ENCODE measurements around the gene STARD3. TPM values are rescaled to one million over a fixed set of nuclear protein-coding genes. Genes with fewer than 3 reads are reported as not detected.
A peak's percentile ranks its signal among the peaks of the same experiment; 100 is the strongest.

The STARD3 gene
- total RNA-seq, 1 donor from 2014 or later, result 11.5 TPM

- Histone ChIP-seq H3K4me1 (ENCODE audit: control insufficient read depth in 3 of 3, insufficient read depth in 3 of 3, low read length in 3 of 3) (peaks cover 50 to 89% (median 76%) of the 10 kb centered on the region in 3 donors), H3K9me3 (ENCODE audit: control insufficient read depth in 3 of 3, low read length in 3 of 3) (no peaks in the 10 kb centered on the region), H3K4me3 (ENCODE audit: low read length in 3 of 3) (peak overlapping the region in 2 of 3 donors; percentile 41 to 91), H3K36me3 (ENCODE audit: control insufficient read depth in 3 of 3, insufficient read depth in 3 of 3, low read length in 3 of 3) (peaks cover 2 to 12% (median 11%) of the 10 kb centered on the region in 3 donors), H3K9ac (ENCODE audit: low read depth in 1 of 3, low read length in 3 of 3) (peak overlapping the region in 2 of 3 donors; percentile 57 to 100), H3K27ac (ENCODE audit: low read depth, low read length) (peak overlapping the region; percentile 72), H3K27me3 (ENCODE audit: control insufficient read depth in 3 of 3, insufficient read depth in 3 of 3, low read length in 3 of 3) (no peaks in the 10 kb centered on the region)
These were observed 26.4 kb downstream of the STARD3 start for GRCh38 chr17:39663340-39663687.

DNA sequence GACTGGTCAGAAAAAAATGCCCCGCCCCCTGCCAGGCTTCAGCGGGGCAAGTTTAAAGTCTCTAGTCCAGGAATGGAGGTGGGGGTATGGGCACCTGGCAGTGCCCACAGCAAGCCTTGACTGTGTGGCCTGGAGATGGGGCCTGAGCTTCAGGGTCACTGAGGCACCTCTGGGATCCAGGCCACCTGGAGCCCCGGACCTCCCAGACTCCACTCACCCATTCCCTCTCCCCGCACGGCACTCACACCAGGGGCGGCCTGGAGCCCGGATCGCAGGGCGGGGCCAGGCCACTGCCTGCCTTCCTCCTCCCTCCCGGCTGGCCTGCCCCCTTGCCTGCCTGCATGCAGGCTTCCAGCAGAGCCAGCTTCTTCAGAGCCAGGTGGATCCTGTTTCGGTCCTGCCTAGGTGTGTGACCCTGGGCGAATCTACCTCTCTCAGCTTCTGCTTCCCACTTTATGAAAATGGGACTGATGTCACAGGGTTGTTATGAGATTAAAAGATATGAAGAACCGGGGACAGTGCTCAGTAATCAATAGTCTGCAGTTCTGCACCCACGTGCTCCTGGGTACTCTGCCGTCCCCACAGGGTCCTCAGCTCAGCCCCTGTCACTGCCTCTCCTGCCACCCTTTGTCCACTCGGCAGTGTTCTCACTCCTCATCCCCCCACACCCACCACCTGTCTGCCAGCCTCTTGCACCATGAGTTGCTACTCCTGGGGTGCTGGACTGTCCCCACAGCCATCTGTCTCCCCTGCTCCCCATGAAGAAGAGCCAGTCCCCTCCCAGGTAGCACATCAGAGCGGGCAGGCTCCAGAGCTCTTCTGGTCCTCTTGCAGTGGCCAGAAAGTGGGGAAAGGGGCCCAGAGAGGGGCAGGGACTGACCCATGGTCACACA lies 27.0 kb downstream of the STARD3 start:
- Histone ChIP-seq H3K27me3 (ENCODE audit: control insufficient read depth in 3 of 3, insufficient read depth in 3 of 3, low read length in 3 of 3) (no peaks in the 10 kb centered on the region), H3K9ac (ENCODE audit: low read depth in 1 of 3, low read length in 3 of 3) (peak overlapping the region; percentile 100), H3K4me1 (ENCODE audit: control insufficient read depth in 3 of 3, insufficient read depth in 3 of 3, low read length in 3 of 3) (peaks cover 56 to 88% (median 75%) of the 10 kb centered on the region in 3 donors), H3K9me3 (ENCODE audit: control insufficient read depth in 3 of 3, low read length in 3 of 3) (no peaks in the 10 kb centered on the region), H3K27ac (ENCODE audit: low read depth, low read length) (peak overlapping the region; percentile 100), H3K4me3 (ENCODE audit: low read length in 3 of 3) (peak overlapping the region; percentile 89 to 98 (median 91)), H3K36me3 (ENCODE audit: control insufficient read depth in 3 of 3, insufficient read depth in 3 of 3, low read length in 3 of 3) (peaks cover 2 to 12% (median 11%) of the 10 kb centered on the region in 3 donors)

- H3K9me3 ChIP-seq (ENCODE audit: control insufficient read depth in 3 of 3, low read length in 3 of 3), result no peaks in the 10 kb centered on the region
- H3K27ac ChIP-seq (ENCODE audit: low read depth, low read length), result peak within 1 kb of the TSS; percentile 100
- peaks cover 2 to 12% (median 11%) of the 10 kb centered on the region in 3 donors for H3K36me3 ChIP-seq (ENCODE audit: control insufficient read depth in 3 of 3, insufficient read depth in 3 of 3, low read length in 3 of 3)
- peak within 1 kb of the TSS; percentile 89 to 98 (median 91) for H3K4me3 ChIP-seq (ENCODE audit: low read length in 3 of 3)
- H3K27me3 ChIP-seq (ENCODE audit: control insufficient read depth in 3 of 3, insufficient read depth in 3 of 3, low read length in 3 of 3), result peaks cover 0 to 7% (median 3%) of the 10 kb centered on the region in 3 donors
- peak within 1 kb of the TSS; percentile 100 for H3K9ac ChIP-seq (ENCODE audit: low read depth in 1 of 3, low read length in 3 of 3)
- peaks cover 51 to 87% (median 75%) of the 10 kb centered on the region in 3 donors for H3K4me1 ChIP-seq (ENCODE audit: control insufficient read depth in 3 of 3, insufficient read depth in 3 of 3, low read length in 3 of 3)
These were observed 27.9 kb downstream of the STARD3 start, which contains the start of gene TCAP for GRCh38 chr17:39664581-39665561. TSS of gene TCAP (plus strand) at chr17:39665349. CDS start at chr17:39665360, 11 bp downstream.

GRCh38 chr17:39665642-39666224 lies 28.8 kb downstream of the STARD3 start:
- Histone ChIP-seq H3K27me3 (ENCODE audit: control insufficient read depth in 3 of 3, insufficient read depth in 3 of 3, low read length in 3 of 3) (peaks cover 0 to 14% (median 3%) of the 10 kb centered on the region in 3 donors), H3K36me3 (ENCODE audit: control insufficient read depth in 3 of 3, insufficient read depth in 3 of 3, low read length in 3 of 3) (peaks cover 2 to 14% (median 8%) of the 10 kb centered on the region in 3 donors), H3K4me3 (ENCODE audit: low read length in 3 of 3) (peak overlapping the region; percentile 89 to 98 (median 91)), H3K9ac (ENCODE audit: low read depth in 1 of 3, low read length in 3 of 3) (peak overlapping the region; percentile 100), H3K27ac (ENCODE audit: low read depth, low read length) (peak overlapping the region; percentile 100), H3K9me3 (ENCODE audit: control insufficient read depth in 3 of 3, low read length in 3 of 3) (no peaks in the 10 kb centered on the region), H3K4me1 (ENCODE audit: control insufficient read depth in 3 of 3, insufficient read depth in 3 of 3, low read length in 3 of 3) (peaks cover 51 to 87% (median 75%) of the 10 kb centered on the region in 3 donors)

- peaks cover 51 to 87% (median 75%) of the 10 kb centered on the region in 3 donors for H3K4me1 ChIP-seq (ENCODE audit: control insufficient read depth in 3 of 3, insufficient read depth in 3 of 3, low read length in 3 of 3)
- peaks cover 0 to 17% (median 3%) of the 10 kb centered on the region in 3 donors for H3K27me3 ChIP-seq (ENCODE audit: control insufficient read depth in 3 of 3, insufficient read depth in 3 of 3, low read length in 3 of 3)
These were observed 29.3 kb downstream of the STARD3 start for GRCh38 chr17:39666231-39666600.

DNA sequence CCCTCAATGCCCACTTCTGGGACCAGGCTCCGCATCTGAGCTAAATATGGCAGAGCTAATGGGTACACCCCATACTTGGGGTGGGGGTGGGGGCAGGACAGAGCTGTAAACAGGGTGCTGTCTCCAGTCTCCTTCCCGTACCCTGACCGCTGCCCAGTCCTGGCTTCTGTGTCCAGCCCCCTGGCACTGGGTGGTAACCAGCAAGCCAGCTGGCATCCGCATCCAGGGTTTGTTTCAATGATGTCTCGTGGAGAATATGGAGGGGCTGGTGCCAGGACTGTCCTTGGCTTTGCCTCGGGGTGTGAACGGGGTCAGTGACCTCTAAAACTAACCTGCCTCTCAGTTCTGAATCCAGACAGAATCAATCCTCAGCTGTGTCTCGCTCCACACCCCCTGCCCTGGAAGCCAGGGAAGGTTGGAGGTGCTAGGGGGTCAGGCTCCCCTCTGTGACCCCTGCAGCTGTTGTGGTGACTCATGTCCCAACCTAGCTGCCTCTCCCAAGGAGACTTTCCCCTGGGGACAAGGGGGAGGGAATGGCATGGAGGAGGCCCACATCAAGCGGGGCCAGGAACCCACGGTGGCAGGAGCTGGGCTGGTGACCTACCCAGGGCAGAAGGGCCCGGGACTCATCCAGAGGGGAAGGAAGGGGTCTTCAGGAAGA lies 29.8 kb downstream of the STARD3 start:
- peak overlapping the region; percentile 89 to 98 (median 91) for H3K4me3 ChIP-seq (ENCODE audit: low read length in 3 of 3)
- H3K9ac ChIP-seq (ENCODE audit: low read depth in 1 of 3, low read length in 3 of 3), result peak overlapping the region; percentile 100
- H3K36me3 ChIP-seq (ENCODE audit: control insufficient read depth in 3 of 3, insufficient read depth in 3 of 3, low read length in 3 of 3), result peaks cover 2 to 14% (median 7%) of the 10 kb centered on the region in 3 donors
- peaks cover 0 to 17% (median 3%) of the 10 kb centered on the region in 3 donors for H3K27me3 ChIP-seq (ENCODE audit: control insufficient read depth in 3 of 3, insufficient read depth in 3 of 3, low read length in 3 of 3)
- no peaks in the 10 kb centered on the region for H3K9me3 ChIP-seq (ENCODE audit: control insufficient read depth in 3 of 3, low read length in 3 of 3)
- H3K4me1 ChIP-seq (ENCODE audit: control insufficient read depth in 3 of 3, insufficient read depth in 3 of 3, low read length in 3 of 3), result peaks cover 51 to 87% (median 75%) of the 10 kb centered on the region in 3 donors
- peak overlapping the region; percentile 100 for H3K27ac ChIP-seq (ENCODE audit: low read depth, low read length)

More at GRCh38 chr17:39666231-39666600, 29.3 kb downstream of the STARD3 start:
- Histone ChIP-seq H3K4me3 (ENCODE audit: low read length in 3 of 3) (peak overlapping the region; percentile 89 to 98 (median 91)), H3K9me3 (ENCODE audit: control insufficient read depth in 3 of 3, low read length in 3 of 3) (no peaks in the 10 kb centered on the region), H3K27ac (ENCODE audit: low read depth, low read length) (peak overlapping the region; percentile 100), H3K36me3 (ENCODE audit: control insufficient read depth in 3 of 3, insufficient read depth in 3 of 3, low read length in 3 of 3) (peaks cover 2 to 14% (median 8%) of the 10 kb centered on the region in 3 donors), H3K9ac (ENCODE audit: low read depth in 1 of 3, low read length in 3 of 3) (peak overlapping the region; percentile 100)

DNA sequence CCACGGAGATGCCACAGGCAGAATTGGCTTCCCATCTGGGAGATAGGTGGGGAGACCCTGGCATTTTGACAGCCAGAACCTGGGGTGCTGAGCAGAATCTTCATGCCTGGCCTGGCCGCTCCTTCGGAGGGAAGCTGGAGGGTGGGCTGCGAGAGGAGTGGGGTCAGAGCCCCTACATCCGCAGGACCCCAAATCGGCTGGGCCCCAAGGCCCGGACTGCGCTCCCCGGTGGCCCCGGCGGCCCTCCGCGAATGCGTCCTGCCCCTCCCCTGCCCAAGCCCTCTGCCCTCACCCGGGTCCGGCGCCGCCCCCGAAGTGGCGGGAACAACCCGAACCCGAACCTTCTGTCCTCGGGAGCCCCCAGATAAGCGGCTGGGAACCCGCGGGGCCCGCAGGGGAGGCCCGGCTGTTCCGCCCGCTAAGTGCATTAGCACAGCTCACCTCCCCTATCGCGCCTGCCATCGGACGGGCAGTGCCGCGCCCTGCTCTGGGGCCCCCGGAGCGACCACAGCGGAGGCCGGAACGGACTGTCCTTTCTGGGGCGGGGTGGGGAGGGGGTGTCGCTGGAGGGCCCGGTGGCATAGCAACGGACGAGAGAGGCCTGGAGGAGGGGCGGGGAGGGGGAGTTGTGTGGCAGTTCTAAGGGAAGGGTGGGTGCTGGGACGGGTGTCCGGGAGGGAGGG lies 30.5 kb downstream of the STARD3 start:
- Histone ChIP-seq H3K36me3 (ENCODE audit: control insufficient read depth in 3 of 3, insufficient read depth in 3 of 3, low read length in 3 of 3) (peaks cover 2 to 14% (median 3%) of the 10 kb centered on the region in 3 donors), H3K27ac (ENCODE audit: low read depth, low read length) (peak overlapping the region; percentile 100), H3K27me3 (ENCODE audit: control insufficient read depth in 3 of 3, insufficient read depth in 3 of 3, low read length in 3 of 3) (peaks cover 0 to 17% (median 6%) of the 10 kb centered on the region in 3 donors), H3K9ac (ENCODE audit: low read depth in 1 of 3, low read length in 3 of 3) (peak overlapping the region; percentile 100), H3K4me1 (ENCODE audit: control insufficient read depth in 3 of 3, insufficient read depth in 3 of 3, low read length in 3 of 3) (peaks cover 51 to 87% (median 75%) of the 10 kb centered on the region in 3 donors), H3K9me3 (ENCODE audit: control insufficient read depth in 3 of 3, low read length in 3 of 3) (no peaks in the 10 kb centered on the region), H3K4me3 (ENCODE audit: low read length in 3 of 3) (peak overlapping the region; percentile 89 to 98 (median 91))

GRCh38 chr17:39667945-39668924 lies 31.3 kb downstream of the STARD3 start, which contains the start of gene PNMT:
TSS of gene PNMT (plus strand) at chr17:39668453. CDS start at chr17:39668476, 23 bp downstream.
- peak within 1 kb of the TSS; percentile 100 for H3K9ac ChIP-seq (ENCODE audit: low read depth in 1 of 3, low read length in 3 of 3)
- H3K27me3 ChIP-seq (ENCODE audit: control insufficient read depth in 3 of 3, insufficient read depth in 3 of 3, low read length in 3 of 3), result peaks cover 0 to 17% (median 6%) of the 10 kb centered on the region in 3 donors
- peak within 1 kb of the TSS; percentile 100 for H3K27ac ChIP-seq (ENCODE audit: low read depth, low read length)
- peak within 1 kb of the TSS; percentile 89 to 98 (median 91) for H3K4me3 ChIP-seq (ENCODE audit: low read length in 3 of 3)
- H3K9me3 ChIP-seq (ENCODE audit: control insufficient read depth in 3 of 3, low read length in 3 of 3), result no peaks in the 10 kb centered on the region
- H3K36me3 ChIP-seq (ENCODE audit: control insufficient read depth in 3 of 3, insufficient read depth in 3 of 3, low read length in 3 of 3), result peaks cover 2 to 14% (median 3%) of the 10 kb centered on the region in 3 donors
- H3K4me1 ChIP-seq (ENCODE audit: control insufficient read depth in 3 of 3, insufficient read depth in 3 of 3, low read length in 3 of 3), result peaks cover 42 to 85% (median 68%) of the 10 kb centered on the region in 3 donors
